Gastroesophageal sphincter (tissue), 4 donors: ENCODE data around the gene PSORS1C2. TPM values are rescaled to one million over a fixed set of nuclear protein-coding genes. Genes with fewer than 3 reads are reported as not detected.

Experiments used
- ATAC-seq: fragments of 150-250 bp; one replicate; pipeline ENCODE4 v1.9.1; 2016; ENCODE audit warnings: mild to moderate bottlenecking, moderate library complexity
- H3K27ac ChIP-seq, 4 donors: fragments of 200-600 bp; sonication (generic) in 3 of 4; 1 replicate in 3 of 4; 2 replicates in 1 of 4; pipeline ENCODE4 v1.5.1; 2016 to 2019
- H3K27me3 ChIP-seq: fragments of 200-600 bp; sonication (generic); one replicate; pipeline ENCODE4 v1.5.1; 2019
- H3K36me3 ChIP-seq, 2 donors: fragments of 200-600 bp; sonication (generic); one replicate each; pipeline ENCODE4 v1.5.1; 2019; ENCODE audit warnings: control low read depth in 1 of 2
- H3K4me1 ChIP-seq, 3 donors: fragments of 200-600 bp; sonication (generic); 1 replicate in 2 of 3; 2 replicates in 1 of 3; pipeline ENCODE4 v1.5.1; 2016 to 2019; ENCODE audit warnings: control low read depth in 2 of 3
- H3K4me3 ChIP-seq, 2 donors: fragments of 200-600 bp; sonication (generic); one replicate each; pipeline ENCODE4 v1.5.1; 2019; ENCODE audit warnings: mild to moderate bottlenecking in 1 of 2, moderate library complexity in 1 of 2
- H3K9me3 ChIP-seq, 3 donors: fragments of 200-600 bp; sonication (generic); one replicate each; pipeline ENCODE4 v1.5.1; 2017 to 2019; ENCODE audit warnings: control low read depth in 2 of 3
- CTCF ChIP-seq, 4 experiments: fragments of 200-600 bp in 2 of 4; fragments of 450-650 bp in 2 of 4; sonication (generic) in 1 of 4; IDR thresholded peaks; one replicate each; pipeline ENCODE4 v1.5.1; 2017 to 2019; ENCODE audit warnings: antibody characterized with exemption in 4 of 4, mild to moderate bottlenecking in 2 of 4, moderate library complexity in 2 of 4
- EP300 ChIP-seq: sonication (generic); formaldehyde crosslinking; IDR thresholded peaks from one replicate; pipeline ENCODE4 v1.6.1; 2017; ENCODE audit warnings: antibody characterized with exemption, mild to moderate bottlenecking
- POLR2A ChIP-seq, 2 donors: fragments of 450-650 bp; IDR thresholded peaks; one replicate each; pipeline ENCODE4 v1.6.1; 2017; ENCODE audit warnings: antibody characterized with exemption in 2 of 2, mild to moderate bottlenecking in 2 of 2, moderate library complexity in 1 of 2
- POLR2AphosphoS5 ChIP-seq: sonication (generic); formaldehyde crosslinking; IDR thresholded peaks from one replicate; pipeline ENCODE4 v1.6.1; 2017; ENCODE audit warnings: antibody characterized with exemption
- WGBS, 2 donors: methylation state at CpG; one replicate each; pipeline ENCODE4 v1.1.5; 2018; ENCODE audit warnings: low coverage in 1 of 2; 5-methylcytosine and 5-hydroxymethylcytosine counted together
- total RNA-seq, 4 donors: library from RNA; depleted of rRNA; stranded (reverse); fragments of >200 nt; gene quantifications; one replicate each; pipeline ENCODE4 v1.1.0, GENCODE V29; 2016

PSORS1C2 gene
- total RNA-seq, 4 donors from 2014 or later: not detected

GRCh38 chr6:31107052-31107451 is 31.8 kb downstream of the PSORS1C2 start:
- Histone ChIP-seq H3K36me3 (no peaks in the 10 kb centered on the region), H3K27ac (no peak overlapping the region), H3K27me3 (peaks cover 7% of the 10 kb centered on the region), H3K4me3 (no peak overlapping the region), H3K4me1 (no peaks in the 10 kb centered on the region), H3K9me3 (no peaks in the 10 kb centered on the region)
- 66% methylated on average over 3 to 4 of the region's 4 CpGs for WGBS, 2 donors
- no peak for TF ChIP-seq POLR2AphosphoS5
- TF ChIP-seq EP300: no peak
- TF ChIP-seq POLR2A (IDR thresholded peaks at IDR 0.05): no peak
- no peak for TF ChIP-seq CTCF (IDR thresholded peaks at IDR 0.05)
- ATAC-seq: no peak

GRCh38 chr6:31103136-31103535 is 35.7 kb downstream of the PSORS1C2 start:
- Histone ChIP-seq H3K27me3 (peaks cover 4% of the 10 kb centered on the region), H3K27ac (no peak overlapping the region), H3K4me3 (no peak overlapping the region), H3K9me3 (no peaks in the 10 kb centered on the region), H3K36me3 (no peaks in the 10 kb centered on the region), H3K4me1 (no peaks in the 10 kb centered on the region)
- TF ChIP-seq CTCF (IDR thresholded peaks at IDR 0.05): no peak
- no peak for TF ChIP-seq EP300
- no peak for TF ChIP-seq POLR2A (IDR thresholded peaks at IDR 0.05)
- no peak for TF ChIP-seq POLR2AphosphoS5
- no peak for ATAC-seq
- WGBS, 2 donors: 94 to 100% methylated on average over 2 of the region's 2 CpGs

- 91 to 92% methylated on average over 3 to 4 of the region's 4 CpGs for WGBS, 2 donors
- no peaks in the 10 kb centered on the region for H3K9me3 ChIP-seq
- no peak overlapping the region for H3K27ac ChIP-seq
- no peak for TF ChIP-seq POLR2AphosphoS5
- TF ChIP-seq POLR2A (IDR thresholded peaks at IDR 0.05): no peak
- TF ChIP-seq EP300: no peak
- TF ChIP-seq CTCF (IDR thresholded peaks at IDR 0.05): no peak
- H3K27me3 ChIP-seq: no peaks in the 10 kb centered on the region
- peaks cover 0 to 8% (median 0%) of the 10 kb centered on the region in 3 donors for H3K4me1 ChIP-seq
- H3K4me3 ChIP-seq: no peak overlapping the region
- H3K36me3 ChIP-seq: no peaks in the 10 kb centered on the region
- no peak for ATAC-seq
Observed at GRCh38 chr6:31098449-31098938, 40.4 kb downstream of the PSORS1C2 start.

GRCh38 chr6:31096656-31097055 is 42.2 kb downstream of the PSORS1C2 start:
- Histone ChIP-seq H3K9me3 (no peaks in the 10 kb centered on the region), H3K4me3 (no peak overlapping the region), H3K27ac (no peak overlapping the region), H3K36me3 (no peaks in the 10 kb centered on the region), H3K4me1 (peaks cover 0 to 8% (median 0%) of the 10 kb centered on the region in 3 donors), H3K27me3 (no peaks in the 10 kb centered on the region)
- 46 to 66% methylated on average over 3 to 5 of the region's 5 CpGs for WGBS, 2 donors
- no peak for TF ChIP-seq POLR2A (IDR thresholded peaks at IDR 0.05)
- TF ChIP-seq EP300: no peak
- no peak for TF ChIP-seq POLR2AphosphoS5
- no peak for TF ChIP-seq CTCF (IDR thresholded peaks at IDR 0.05)
- ATAC-seq: no peak

GRCh38 chr6:31096215-31096614 is 42.7 kb downstream of the PSORS1C2 start:
- WGBS, 2 donors: 63 to 83% methylated on average over 3 of the region's 3 CpGs
- H3K4me3 ChIP-seq: no peak overlapping the region
- H3K27ac ChIP-seq: no peak overlapping the region
- no peaks in the 10 kb centered on the region for H3K36me3 ChIP-seq
- H3K27me3 ChIP-seq: no peaks in the 10 kb centered on the region
- ATAC-seq: no peak
- peaks cover 0 to 8% (median 0%) of the 10 kb centered on the region in 3 donors for H3K4me1 ChIP-seq
- no peaks in the 10 kb centered on the region for H3K9me3 ChIP-seq
- TF ChIP-seq POLR2AphosphoS5: no peak
- TF ChIP-seq EP300: no peak
- TF ChIP-seq POLR2A (IDR thresholded peaks at IDR 0.05): no peak
- no peak for TF ChIP-seq CTCF (IDR thresholded peaks at IDR 0.05)
